LoVo (cell line): ENCODE data around the gene KRT10.
"Not testable (repeated sequence)": the region's sequence is repeated elsewhere in the genome, so short reads cannot be mapped to it uniquely, and the experiment has no call there.

Source experiments
- DNase-seq: peaks from one replicate; pipeline ENCODE4 v3.0.0-alpha.2; 2016; ENCODE audit warnings: low spot score

KRT10 gene

DNA sequence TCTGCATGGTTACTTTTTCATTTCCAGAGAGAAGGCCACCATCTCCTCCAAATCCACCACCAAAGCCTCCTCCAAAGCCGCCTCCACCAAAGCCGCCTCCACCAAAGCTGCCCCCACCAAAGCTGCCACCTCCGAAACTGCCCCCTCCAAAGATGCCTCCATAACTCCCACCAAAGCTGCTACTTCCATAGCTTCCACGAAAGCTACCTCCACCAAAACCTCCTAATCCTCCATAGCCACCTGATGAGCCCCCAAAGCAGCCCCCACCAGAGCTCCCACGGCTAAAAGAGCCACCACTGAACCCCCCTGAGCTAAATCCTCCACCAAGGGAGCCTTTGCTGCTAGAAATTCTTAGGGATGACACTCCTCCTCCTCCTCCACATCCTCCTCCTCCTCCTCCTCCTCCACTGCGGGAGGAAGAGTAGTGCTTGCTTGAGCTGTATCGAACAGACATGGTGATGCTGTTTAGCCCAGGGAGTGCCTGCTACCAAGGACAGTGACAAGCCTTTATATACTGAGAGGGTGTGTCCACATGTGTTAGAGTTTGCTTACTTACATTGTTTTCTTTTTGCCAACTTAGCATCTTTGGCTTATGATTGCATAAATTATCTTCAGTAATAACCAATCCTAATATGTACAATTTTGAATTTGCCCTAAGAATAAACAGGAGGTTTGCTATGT is at the start of gene KRT10:
Gene KRT10, minus strand, starts transcription at position 483 of the 681 bp plus-strand sequence. Its CDS starts 29 bp downstream, at position 454.
- no peak for DNase-seq

DNA sequence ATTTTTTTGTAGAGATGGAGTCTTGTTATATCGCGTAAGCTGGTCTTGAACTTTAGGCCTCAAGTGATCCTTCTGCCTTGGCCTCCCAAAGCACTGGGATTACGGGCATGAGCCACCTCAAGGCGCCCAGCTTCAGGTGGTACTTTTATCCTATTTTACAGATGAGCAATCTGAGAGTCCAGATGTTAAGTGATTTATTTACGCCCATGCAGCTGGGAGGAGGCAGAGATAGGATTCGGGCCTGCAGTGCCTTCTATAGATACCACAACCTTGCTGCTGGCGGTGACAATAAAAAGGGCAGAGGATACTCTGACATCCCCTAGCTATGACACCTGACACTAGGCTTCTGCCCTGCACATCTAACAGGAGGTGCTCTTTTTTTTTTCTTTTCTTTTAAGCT is 48.9 kb upstream of the KRT10 start:
- DNase-seq, result no peak

DNA sequence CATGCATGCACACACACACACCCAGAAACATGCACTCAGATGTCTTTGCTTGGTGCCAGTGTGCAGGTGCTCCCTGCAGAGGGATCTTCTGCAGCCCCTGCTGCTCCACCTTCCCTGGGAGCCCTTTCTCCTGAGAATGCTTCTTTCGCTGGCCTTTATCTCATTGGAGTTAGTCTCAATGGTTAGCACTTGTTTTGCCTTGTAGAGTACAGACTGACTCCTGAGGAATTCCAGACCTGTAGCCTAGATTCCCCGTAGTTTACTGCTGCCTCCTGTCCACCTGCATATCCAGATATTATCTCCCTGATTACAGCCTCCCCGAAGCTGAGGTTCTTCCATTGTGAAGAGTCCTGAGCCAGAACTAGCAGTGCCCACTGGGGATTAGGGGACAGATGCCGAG is 47.7 kb upstream of the KRT10 start:
- DNase-seq, result no peak

DNA sequence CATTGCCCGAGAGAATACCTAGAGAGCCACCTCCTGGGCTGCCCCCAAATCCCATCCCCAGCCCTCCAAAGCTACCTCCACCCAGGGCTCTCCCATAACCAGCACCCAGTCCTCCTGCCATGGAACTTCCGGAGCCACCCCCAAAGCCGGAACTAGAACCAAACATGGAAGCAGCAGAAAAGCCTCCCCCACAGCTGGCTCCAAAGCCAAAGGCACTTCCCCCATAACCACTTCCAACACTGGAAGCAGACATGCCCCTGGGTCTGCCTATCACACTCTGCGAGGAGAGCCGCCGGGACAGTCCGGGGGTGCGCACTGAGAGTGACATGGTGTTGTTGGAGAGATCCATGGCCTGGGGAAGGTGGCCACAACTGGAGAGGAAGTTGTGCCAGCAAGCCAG is 44.4 kb upstream of the KRT10 start, which contains the start of gene KRT12:
Gene KRT12, minus strand, starts transcription at position 386 of the 400 bp plus-strand sequence. Its CDS starts 37 bp downstream, at position 349.
- DNase-seq, result no peak

DNA sequence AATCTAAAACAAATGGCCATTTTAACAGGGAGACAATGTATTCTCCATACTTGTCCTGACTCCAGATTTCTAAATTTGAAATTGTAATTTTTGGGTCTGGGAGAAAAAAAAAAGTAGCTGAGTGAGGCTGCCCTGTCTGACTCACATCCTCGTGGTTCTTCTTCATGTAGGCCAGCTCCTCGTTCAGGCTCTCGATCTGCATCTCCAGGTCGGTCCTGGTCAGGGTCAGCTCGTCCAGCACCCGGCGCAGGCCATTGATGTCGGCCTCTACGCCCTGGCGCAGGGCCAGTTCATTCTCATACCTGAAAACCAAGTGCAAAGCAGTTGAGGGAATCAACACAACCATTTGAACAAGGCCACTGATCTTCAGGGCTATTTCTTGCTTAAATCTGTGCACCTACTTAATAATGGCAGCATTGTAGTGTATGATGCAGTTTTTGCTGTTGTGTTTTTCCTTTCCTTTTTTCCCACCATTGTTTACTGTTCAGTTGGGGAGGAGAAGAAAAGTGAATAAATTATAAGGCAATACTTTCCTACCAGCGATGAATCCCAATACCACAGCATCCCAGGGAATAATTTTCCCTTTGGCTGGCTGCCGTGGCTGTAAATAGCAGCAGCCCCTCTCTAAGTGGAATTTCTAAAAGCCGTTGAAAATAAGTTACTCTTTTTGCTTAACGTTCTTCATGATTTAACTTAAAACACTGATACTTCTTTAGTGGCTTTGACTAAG is 42.4 kb upstream of the KRT10 start:
- DNase-seq, result no peak

GRCh38 chr17:40862985-40863733 is 40.7 kb upstream of the KRT10 start:
- DNase-seq, result no peak

GRCh38 chr17:40859536-40859935 is 37.1 kb upstream of the KRT10 start:
- DNase-seq, result peak; percentile 44

DNA sequence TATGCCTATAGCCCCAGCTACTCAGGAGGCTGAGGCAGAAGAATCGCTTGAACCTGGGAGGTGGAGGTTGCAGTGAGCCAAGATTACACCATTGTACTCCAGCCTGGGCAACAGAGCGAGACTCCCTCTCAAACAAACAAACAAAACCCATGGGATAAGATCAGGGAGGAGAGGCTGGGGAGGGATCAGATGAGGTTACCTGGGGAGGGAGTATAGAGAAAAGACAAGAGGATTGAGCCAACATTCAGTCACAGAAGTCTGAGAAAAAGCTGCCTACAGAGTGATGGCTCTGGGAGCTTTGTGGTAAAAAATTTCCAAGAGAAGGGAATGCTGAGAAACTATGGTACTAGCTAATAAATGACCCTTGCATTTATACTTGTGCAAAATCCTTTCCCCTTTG is 36.3 kb upstream of the KRT10 start:
- not testable (repeated sequence) for DNase-seq

DNA sequence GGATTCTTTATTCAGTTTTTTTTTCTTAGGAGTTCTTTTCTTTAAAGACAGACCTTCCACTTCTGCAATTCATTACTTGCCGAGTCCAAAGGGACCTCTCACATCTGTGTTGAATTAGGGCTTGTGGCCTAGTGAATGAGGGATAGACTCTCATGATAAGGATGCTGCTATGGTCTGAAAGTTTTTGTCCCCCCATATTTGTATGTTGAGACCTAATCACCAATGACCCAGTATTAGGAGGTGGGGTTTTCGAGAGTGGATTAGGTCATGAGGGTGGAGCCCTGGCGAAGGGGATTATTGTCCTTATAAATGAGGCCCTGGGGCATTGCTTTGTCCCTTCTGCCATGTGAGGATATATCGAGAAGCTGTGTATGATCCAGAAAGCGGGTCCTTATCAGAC is 35.1 kb upstream of the KRT10 start:
- DNase-seq, result no peak

GRCh38 chr17:40854175-40854814 is 31.9 kb upstream of the KRT10 start:
- peak; percentile 74 for DNase-seq

GRCh38 chr17:40852364-40852763 is 29.9 kb upstream of the KRT10 start:
- DNase-seq, result no peak

GRCh38 chr17:40850293-40850972 is 28.0 kb upstream of the KRT10 start:
- no peak for DNase-seq

DNA sequence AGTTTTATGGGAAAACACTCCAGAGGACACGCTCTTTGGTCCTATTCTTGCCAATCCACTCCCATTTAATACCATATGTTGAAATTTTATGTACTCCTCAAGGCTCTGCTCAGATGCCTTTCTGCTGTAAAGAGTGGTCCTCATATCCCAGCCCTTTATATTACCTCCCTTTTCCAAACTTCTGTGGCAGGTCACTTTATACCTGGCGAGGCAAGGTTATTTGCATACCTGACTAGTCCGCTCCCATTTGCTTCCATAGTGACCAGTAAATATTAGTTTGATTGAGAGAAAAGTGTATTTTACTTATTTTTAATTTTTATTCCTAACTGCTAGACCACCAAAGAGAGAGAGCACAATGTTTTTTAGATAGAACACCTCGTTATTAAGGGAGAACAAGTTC is 27.3 kb upstream of the KRT10 start:
- no peak for DNase-seq

GRCh38 chr17:40848583-40849235 is 26.3 kb upstream of the KRT10 start:
- no peak for DNase-seq

DNA sequence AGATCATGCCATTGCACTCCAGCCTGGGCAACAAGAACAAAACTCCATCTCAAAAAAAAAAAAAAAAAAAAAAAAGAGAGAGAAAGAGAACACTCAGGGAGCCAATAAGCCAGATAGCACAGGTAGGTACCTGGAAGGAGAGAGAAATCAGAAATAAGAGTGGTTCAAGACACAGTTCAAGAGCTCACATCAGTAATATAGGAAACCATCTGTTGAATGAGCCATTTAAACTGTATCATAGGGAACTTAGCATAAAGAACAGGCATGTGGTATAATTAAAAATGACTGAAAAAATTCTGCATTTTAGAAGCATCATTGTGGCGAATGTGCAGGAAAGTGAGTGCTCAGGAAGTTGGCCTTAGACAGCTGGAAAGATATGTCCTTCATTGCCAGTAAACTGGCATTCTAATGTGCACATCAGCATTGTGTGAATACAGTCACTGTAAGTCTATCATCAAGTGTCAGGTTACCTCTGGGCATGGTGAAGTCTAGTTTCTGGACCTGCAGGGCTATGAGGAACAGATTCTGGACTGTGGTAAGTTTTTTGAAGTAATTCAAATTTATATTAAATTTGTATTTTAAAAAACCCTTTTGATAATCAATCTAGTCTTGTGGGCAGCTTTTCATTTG is 24.2 kb upstream of the KRT10 start:
- DNase-seq, result no peak

DNA sequence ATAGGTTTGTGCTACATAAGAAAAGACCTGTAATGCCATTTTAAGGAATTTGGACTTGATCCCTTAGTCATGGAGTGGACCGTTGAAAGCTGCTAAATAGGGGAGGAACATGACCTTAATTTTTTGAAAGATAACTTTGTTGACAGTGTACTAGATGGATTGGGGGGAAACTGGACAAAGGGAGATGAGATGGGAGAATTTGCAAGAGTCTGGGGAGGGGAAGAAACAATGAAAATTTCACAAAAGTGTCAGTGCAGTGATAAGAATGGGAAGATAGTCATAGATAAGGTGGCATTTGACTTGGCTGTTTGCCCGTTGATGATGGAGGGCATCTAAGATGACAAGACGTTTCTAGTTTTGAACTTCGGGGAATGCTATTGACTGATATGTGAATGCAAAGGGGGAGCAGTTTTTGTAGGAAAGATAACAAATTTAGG is 22.3 kb upstream of the KRT10 start:
- no peak for DNase-seq

- DNase-seq, result no peak
Observed at GRCh38 chr17:40843242-40843641, 20.8 kb upstream of the KRT10 start.

- DNase-seq, result no peak
Observed at GRCh38 chr17:40841246-40841645, 18.8 kb upstream of the KRT10 start.

- DNase-seq, result no peak
Observed at GRCh38 chr17:40839194-40839593, 16.8 kb upstream of the KRT10 start.

- DNase-seq, result no peak
Observed at GRCh38 chr17:40836020-40836419, 13.6 kb upstream of the KRT10 start.

- no peak for DNase-seq
Observed at GRCh38 chr17:40833882-40834281, 11.5 kb upstream of the KRT10 start.
